Astrocyte of the cerebellum (primary cell): ENCODE measurements around the gene MBD3.
A peak's percentile ranks its signal among the peaks of the same experiment; 100 is the strongest.

Source experiments
- DNase-seq: peaks from one replicate; pipeline ENCODE4 v3.0.0-alpha.2; 2011; ENCODE audit warnings: low read depth
- H3K4me3 ChIP-seq: 2 replicates; pipeline ENCODE4 v1.5.1; 2011; ENCODE audit warnings: mild to moderate bottlenecking, low read depth, low read length, moderate library complexity
- in situ Hi-C: cut with HindIII; loops from 2 replicates; pipeline ENCODE4 v1.10.0; 2017; ENCODE audit warnings: low sequenced_read_pairs
- TF ChIP-seq, protein P1 (sequence below): IDR thresholded peaks from 2 replicates; pipeline ENCODE4 v1.5.1; 2012; ENCODE audit warnings: low read length, low read depth, moderate library complexity, mild to moderate bottlenecking; ENCODE audit errors: missing control alignments

The MBD3 gene

DNA sequence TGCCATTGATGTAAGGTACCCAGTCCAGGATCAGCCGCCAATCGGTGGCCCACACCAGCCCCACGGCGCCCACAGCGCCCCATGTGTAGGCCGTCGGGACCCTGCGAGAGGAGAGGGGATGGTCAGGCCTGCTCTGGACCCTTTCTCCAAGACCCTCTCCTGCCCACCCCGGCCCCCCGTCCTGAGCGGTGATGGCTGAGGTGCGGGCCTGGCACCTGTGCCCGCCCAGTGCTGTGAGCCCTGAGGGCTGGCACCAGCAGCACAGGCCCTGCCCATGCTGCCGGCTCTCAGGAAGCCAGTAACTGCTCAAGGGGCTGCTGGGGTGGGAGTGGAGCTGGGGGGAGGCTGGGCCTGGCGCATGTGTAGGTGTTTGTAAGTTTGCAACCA, 6.8 kb upstream of the MBD3 start:
- TF ChIP-seq, protein P1, sequence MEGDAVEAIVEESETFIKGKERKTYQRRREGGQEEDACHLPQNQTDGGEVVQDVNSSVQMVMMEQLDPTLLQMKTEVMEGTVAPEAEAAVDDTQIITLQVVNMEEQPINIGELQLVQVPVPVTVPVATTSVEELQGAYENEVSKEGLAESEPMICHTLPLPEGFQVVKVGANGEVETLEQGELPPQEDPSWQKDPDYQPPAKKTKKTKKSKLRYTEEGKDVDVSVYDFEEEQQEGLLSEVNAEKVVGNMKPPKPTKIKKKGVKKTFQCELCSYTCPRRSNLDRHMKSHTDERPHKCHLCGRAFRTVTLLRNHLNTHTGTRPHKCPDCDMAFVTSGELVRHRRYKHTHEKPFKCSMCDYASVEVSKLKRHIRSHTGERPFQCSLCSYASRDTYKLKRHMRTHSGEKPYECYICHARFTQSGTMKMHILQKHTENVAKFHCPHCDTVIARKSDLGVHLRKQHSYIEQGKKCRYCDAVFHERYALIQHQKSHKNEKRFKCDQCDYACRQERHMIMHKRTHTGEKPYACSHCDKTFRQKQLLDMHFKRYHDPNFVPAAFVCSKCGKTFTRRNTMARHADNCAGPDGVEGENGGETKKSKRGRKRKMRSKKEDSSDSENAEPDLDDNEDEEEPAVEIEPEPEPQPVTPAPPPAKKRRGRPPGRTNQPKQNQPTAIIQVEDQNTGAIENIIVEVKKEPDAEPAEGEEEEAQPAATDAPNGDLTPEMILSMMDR, result no peak
- no peak overlapping the region for H3K4me3 ChIP-seq
- no peak for DNase-seq
- in situ Hi-C loops, result no loop called here

DNA sequence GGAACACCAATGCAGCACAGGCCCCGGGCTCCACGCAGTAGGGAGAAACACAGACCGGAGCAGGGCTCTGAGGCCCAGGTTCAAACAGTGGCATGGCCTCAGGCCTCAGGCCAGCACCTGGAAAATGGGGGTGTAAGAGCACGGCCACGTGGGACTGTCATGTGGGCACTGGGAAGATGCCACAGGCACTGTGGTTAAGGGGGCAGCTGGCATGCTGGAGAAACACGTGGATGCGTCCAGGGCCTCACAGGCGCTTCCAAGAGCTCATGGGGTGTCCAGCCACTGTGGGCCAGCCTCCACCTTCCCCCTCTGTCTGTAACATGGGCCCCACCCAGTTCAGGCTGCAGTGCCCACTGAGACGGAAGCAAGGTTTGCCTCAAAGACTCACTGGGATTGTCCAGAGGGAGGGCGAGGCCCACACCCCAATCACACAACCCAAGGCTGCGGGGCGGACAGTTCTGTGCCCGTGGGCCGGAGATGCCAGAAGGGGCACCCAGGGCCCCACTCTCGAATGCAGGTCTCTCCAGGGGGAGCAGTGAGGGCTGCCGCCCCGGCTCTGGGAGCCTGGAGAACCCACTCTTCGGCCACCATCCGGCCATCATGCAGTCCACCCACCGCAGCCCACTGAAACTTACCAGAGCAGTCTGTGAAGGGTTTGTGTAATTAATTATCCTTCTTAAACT, 6.3 kb upstream of the MBD3 start:
- H3K4me3 ChIP-seq, result no peak overlapping the region
- in situ Hi-C loops, result no loop called here
- DNase-seq, result no peak
- TF ChIP-seq, protein P1, result no peak

DNA sequence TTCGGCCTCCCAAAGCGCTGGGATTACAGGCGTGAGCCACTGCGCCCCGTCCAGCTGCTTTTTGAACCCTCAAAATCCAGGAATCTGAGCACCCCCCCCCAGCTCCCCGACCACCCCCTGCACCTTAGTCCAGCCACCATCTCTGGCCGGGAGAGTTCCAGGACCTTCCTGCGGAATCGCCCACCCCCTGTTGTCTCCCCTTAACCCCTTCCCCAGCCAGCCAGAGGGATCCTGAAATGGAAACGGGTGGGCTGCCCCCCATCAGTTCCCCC, 772 bp upstream of the MBD3 start:
- TF ChIP-seq, protein P1, result no peak
- no peak for DNase-seq
- peak overlapping the region; percentile 62 for H3K4me3 ChIP-seq
- in situ Hi-C loops, result no loop called here

DNA sequence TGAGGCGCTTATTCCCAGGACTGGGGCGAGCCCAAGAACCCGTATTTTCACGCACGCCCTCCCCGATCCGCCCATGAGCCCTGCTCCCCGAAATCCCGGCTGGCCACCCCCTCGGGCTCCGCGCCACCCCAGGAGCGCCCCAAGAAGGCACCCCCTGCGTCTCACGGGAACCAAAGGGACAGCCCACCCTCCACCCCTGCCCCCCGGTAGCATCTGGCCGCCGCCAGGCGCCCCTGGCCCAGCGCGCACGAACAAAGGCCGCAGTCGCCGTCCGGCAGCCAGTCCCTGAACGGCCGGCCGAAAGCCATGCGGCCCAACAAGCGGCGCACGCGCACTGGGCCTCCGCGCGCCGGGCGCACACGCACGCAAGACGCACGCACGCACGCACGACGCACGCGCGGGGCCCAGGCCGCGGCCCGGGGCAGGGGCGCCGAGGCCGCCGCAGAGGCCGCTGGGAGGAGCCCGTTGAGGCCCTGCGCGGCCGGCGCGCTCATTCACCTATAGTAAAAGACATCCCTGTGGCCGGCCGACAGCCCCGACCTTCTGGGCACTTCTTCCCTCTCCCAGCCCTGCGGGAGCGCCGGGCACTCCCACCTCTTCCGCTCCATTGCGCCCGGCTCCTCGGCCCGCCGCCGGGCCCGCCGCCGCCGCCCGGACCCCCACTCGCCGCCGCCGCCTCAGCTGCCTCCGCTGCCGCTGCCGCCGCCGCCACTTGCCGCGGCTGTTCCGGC, 476 bp downstream of the MBD3 start:
- TF ChIP-seq, protein P1, result no peak
- in situ Hi-C loops, result no loop called here
- DNase-seq, result peak; percentile 64
- H3K4me3 ChIP-seq, result peak overlapping the region; percentile 94

DNA sequence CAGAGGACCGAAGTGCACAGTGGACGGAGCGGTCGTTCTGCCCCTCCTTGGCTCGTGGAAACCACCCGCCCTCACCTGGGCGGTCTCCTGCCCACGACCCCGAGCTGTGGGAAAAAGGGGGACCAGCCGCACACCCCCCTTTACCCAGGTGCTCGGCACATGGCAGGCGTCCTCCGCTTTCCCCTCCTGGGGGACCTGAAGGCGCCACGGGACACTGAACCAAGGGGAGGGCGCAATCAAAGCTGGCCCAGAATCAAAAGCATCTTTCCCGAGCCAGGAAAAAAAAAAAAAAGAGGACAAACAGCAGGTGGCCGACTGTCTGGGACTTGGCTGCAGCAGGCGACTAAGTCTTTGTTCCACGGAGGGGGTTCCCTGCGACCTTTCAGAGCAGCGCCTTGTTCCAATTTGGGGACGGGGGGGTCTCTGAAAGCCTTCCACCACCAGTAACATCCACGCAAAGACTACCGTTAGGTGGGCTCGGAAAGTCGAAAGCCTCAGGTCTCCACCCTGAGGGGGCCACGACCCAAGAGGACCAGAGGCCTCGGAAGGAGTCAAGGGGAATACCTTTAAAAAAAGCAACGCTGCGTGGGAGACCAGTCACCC, 1.1 kb downstream of the MBD3 start:
- peak overlapping the region; percentile 94 for H3K4me3 ChIP-seq
- TF ChIP-seq, protein P1, result no peak
- in situ Hi-C loops, result no loop called here
- DNase-seq, result no peak

DNA sequence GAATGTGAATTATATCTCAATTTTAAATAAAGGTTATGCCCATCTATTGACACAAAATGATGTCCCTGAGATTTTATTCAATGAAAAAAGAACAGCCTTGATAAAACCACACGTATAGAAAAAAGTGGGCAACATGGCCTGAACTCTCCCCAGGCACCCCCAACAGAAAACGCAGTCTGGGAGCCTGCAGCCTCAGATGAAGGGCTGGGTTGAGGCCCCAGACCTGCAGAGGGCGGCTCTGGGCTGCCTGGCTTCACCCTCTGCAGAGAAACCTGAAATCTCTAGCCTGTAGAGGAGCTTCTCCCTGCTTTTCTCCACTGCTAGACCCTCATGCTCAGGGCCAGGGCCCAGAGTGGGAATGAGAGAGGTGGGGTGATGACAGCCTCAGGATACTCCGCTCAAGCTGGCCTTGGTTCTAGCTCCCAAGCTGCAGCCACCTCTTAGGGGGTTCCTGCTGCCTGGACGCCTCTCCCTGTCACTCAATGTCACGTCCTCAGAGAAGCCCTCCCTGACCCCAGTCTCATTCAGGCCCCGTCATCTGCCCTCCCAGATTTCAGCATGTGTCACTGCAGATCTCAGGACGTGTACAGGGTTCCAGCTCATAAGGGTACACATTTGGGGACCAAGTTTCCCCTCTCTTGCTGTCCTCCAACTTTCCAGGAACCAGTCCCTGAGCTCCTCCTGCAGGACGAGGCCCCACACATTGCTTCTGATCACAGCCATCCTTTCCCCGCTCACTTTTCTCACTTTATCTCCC, 1.8 kb downstream of the MBD3 start:
- H3K4me3 ChIP-seq, result peak overlapping the region; percentile 94
- in situ Hi-C loops, result no loop called here
- DNase-seq, result no peak
- TF ChIP-seq, protein P1, result peak; percentile 60
